Mesodermal cell (in vitro differentiated cells): ENCODE results near the gene LCN15.
"Not testable (repeated sequence)": the region's sequence is repeated elsewhere in the genome, so short reads cannot be mapped to it uniquely, and the experiment has no call there.

Experiments
- H3K27ac ChIP-seq: 2 replicates; pipeline ENCODE4 v1.7.0; 2013; ENCODE audit warnings: mild to moderate bottlenecking, low read depth, low read length, moderate library complexity; ENCODE audit not compliant: severe bottlenecking
- H3K36me3 ChIP-seq: 2 replicates; pipeline ENCODE4 v1.7.1; 2013; ENCODE audit warnings: mild to moderate bottlenecking, low read length, moderate library complexity; ENCODE audit not compliant: control insufficient read depth, insufficient read depth
- H3K4me1 ChIP-seq: one replicate; pipeline ENCODE4 v1.7.1; 2013; ENCODE audit warnings: mild to moderate bottlenecking, low read length; ENCODE audit not compliant: insufficient read depth, control insufficient read depth, poor library complexity, severe bottlenecking
- H3K4me3 ChIP-seq: 2 replicates; pipeline ENCODE4 v1.7.0; 2013; ENCODE audit warnings: low read length, control low read depth, mild to moderate bottlenecking; ENCODE audit not compliant: insufficient read depth, poor library complexity, severe bottlenecking; ENCODE audit errors: extremely low read depth
- H3K9me3 ChIP-seq: 2 replicates; pipeline ENCODE4 v1.7.1; 2013; ENCODE audit warnings: mild to moderate bottlenecking, low read length, moderate library complexity; ENCODE audit not compliant: control insufficient read depth
- WGBS, 2 experiments: methylation state at CpG; one replicate each; pipeline ENCODE4 v1.1.5; 2013; ENCODE audit warnings: missing lambda C conversion rate in 2 of 2; ENCODE audit not compliant: insufficient coverage in 2 of 2; 5-methylcytosine and 5-hydroxymethylcytosine counted together

LCN15 gene

DNA sequence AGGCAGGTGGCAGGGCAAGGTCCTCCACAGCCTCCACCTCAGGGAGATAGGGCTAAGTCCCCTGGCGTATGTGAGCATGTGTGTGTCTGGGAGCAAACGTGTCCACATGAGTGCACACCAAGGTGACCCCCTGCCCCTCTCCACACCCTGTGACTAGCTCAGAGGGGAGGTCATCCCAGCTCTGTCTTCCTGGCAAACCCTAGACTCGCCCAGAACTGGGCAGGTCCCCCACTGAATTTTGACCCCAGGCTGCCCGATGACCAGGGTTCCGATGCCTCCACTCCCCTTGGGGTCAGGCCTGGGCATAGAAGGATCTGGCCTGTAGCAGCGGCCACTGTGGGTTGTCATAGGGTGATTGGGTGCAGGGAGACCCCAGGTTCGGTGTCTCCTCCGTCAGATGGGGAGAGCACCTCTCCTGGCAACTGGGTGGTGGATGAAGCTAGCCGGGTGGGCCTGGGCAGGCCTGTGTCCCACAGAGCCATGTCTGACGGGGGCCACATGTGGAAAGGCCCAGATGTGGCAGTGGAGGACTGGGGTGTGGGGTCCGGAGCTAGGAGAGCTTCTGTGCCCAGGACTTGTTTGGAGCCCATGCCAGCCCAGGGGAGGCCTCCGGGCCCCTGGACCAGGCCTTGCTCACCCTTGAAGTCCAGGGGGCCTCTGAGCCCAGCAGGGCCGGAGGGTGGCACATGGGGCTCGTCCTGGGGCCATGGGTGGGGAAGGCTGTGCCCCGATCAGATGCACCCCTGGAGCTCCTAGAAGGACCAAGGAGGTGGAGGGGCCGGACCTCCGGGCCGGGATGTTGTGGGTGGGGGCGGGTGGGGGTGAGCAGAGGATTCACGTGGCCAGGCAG lies 45.7 kb downstream of the LCN15 start:
- H3K4me3 ChIP-seq = no peak overlapping the region
- H3K9me3 ChIP-seq = no peaks in the 10 kb centered on the region
- peaks cover 20% of the 10 kb centered on the region for H3K4me1 ChIP-seq
- WGBS, 2 experiments = 96 to 99% methylated on average over 7 to 17 of the region's 20 CpGs
- H3K36me3 ChIP-seq = peaks cover 39% of the 10 kb centered on the region
- H3K27ac ChIP-seq = no peak overlapping the region

- no peaks in the 10 kb centered on the region for H3K9me3 ChIP-seq
- H3K36me3 ChIP-seq = peaks cover 27% of the 10 kb centered on the region
- H3K4me1 ChIP-seq = peaks cover 21% of the 10 kb centered on the region
- no peak overlapping the region for H3K27ac ChIP-seq
- no peak overlapping the region for H3K4me3 ChIP-seq
- 95 to 99% methylated on average over 11 to 15 of the region's 16 CpGs for WGBS, 2 experiments
Measured at GRCh38 chr9:136717399-136717798, 46.9 kb downstream of the LCN15 start.

DNA sequence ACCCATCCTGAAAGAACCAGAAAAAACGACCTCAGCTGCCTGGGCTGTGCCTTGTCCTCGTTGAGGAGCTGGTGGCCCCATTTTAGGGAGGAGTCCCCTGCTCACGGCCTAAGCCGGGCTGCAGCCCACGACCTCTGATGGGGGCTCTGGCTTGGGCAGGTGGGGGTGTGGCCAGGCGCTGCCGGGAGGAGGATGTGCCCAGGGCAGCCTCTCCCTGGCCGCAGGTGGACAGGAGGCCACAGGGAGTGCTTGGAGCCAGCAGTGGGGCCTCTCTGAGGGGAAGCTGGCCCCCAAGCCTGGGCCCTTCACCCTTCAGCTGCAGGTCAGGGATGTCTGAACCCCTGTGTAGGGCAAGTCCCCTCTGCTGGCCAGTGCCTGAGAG lies 49.4 kb downstream of the LCN15 start:
- Histone ChIP-seq H3K27ac (peak overlapping the region; percentile 53), H3K4me3 (no peak overlapping the region), H3K36me3 (peaks cover 13% of the 10 kb centered on the region), H3K9me3 (no peaks in the 10 kb centered on the region), H3K4me1 (peaks cover 16% of the 10 kb centered on the region)
- 80 to 90% methylated on average over 6 to 8 of the region's 8 CpGs for whole genome bisulfite sequencing, 2 experiments

GRCh38 chr9:136714096-136714892 lies 50.0 kb downstream of the LCN15 start:
- Histone ChIP-seq H3K27ac (peak overlapping the region; percentile 53), H3K4me3 (no peak overlapping the region), H3K36me3 (peaks cover 13% of the 10 kb centered on the region), H3K4me1 (peaks cover 16% of the 10 kb centered on the region), H3K9me3 (no peaks in the 10 kb centered on the region)
- WGBS, 2 experiments = 85 to 93% methylated on average over 15 of the region's 17 CpGs

DNA sequence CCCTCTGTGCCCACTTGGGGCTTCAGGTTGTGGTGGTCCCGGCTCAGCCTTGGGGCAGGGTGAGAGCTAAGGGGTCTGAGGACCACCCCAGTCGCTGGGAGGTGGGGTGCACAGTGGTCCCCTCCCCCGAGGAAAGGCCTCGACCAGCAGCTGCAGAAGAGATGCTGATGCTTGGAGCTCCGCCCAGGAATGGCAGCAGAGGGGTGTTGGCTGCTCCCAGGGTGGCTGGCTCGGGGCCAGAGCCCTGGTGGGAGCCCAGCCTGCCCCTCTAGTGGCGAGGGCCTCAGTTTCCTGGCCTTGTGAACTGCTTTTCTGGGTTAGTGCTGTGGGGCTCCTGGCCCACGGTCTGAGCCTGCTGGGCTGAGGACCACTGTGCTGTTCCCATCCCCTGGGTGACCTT lies 50.8 kb downstream of the LCN15 start:
- H3K4me3 ChIP-seq = peak overlapping the region; percentile 73
- H3K27ac ChIP-seq = no peak overlapping the region
- H3K9me3 ChIP-seq = no peaks in the 10 kb centered on the region
- H3K4me1 ChIP-seq = peaks cover 16% of the 10 kb centered on the region
- H3K36me3 ChIP-seq = peaks cover 13% of the 10 kb centered on the region
- WGBS, 2 experiments = 80 to 81% methylated on average over 8 of the region's 8 CpGs

- Histone ChIP-seq H3K4me3 (peak overlapping the region; percentile 73), H3K9me3 (no peaks in the 10 kb centered on the region), H3K4me1 (peaks cover 16% of the 10 kb centered on the region), H3K36me3 (peaks cover 13% of the 10 kb centered on the region), H3K27ac (no peak overlapping the region)
- WGBS, 2 experiments = 11 to 15% methylated on average over 29 to 45 of the region's 56 CpGs
Measured at GRCh38 chr9:136712690-136713544, 51.4 kb downstream of the LCN15 start.

DNA sequence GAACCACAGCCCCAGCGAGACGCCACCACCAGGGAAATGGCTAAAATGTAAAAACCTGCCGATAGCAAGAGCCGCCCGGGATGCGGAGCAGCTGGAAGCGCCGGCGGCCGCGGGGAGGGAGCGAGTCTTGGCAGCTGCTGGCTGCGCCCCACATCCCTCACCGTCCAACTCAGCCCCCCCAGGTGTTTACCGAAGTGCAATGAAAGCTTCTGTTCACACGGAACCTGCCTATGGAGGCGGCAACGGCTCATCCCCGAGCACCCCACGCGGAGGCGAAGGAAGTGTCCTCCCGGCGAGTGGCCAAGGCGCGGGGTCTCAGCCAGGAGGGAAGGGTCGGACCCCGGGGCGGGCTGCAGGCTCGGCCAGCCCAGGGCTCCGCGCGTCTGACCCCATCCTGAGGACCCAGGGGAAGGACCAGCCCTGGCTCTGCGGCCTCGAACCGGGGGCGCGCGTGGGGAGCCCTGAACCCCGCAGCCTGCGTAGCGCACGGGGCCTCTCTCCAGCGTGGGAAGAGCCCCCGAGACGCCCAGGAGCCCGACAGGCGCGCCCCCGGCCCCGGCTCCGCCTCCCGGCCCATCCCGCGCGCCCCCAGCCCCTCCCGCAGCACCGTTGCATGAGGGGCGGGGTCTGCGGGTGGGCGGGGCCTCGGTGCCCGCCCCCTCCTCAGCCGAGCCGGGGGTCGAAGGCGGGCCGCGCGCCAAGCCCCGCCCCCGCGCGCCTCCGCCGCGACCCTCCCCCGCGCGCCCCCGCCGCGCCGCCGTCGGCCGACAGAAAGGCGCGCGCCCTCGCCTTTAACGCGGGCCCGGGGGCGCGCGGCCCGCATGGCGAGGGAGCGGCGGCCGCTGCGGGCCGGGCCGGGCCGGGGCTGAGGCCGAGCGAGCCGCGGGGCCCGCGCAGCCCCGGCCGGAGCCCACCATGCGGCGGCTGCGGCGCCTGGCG lies 52.3 kb downstream of the LCN15 start, which contains the start of gene DIPK1B:
TSS of gene DIPK1B (plus strand) at position 822 of the 939 bp plus-strand sequence. CDS start at position 916, 94 bp downstream.
- H3K36me3 ChIP-seq = peaks cover 8% of the 10 kb centered on the region
- peaks cover 16% of the 10 kb centered on the region for H3K4me1 ChIP-seq
- no peak within 1 kb of the TSS for H3K27ac ChIP-seq
- no peaks in the 10 kb centered on the region for H3K9me3 ChIP-seq
- peak within 1 kb of the TSS; percentile 73 for H3K4me3 ChIP-seq
- 1% methylated on average over 74 to 76 of the region's 119 CpGs for WGBS, 2 experiments

DNA sequence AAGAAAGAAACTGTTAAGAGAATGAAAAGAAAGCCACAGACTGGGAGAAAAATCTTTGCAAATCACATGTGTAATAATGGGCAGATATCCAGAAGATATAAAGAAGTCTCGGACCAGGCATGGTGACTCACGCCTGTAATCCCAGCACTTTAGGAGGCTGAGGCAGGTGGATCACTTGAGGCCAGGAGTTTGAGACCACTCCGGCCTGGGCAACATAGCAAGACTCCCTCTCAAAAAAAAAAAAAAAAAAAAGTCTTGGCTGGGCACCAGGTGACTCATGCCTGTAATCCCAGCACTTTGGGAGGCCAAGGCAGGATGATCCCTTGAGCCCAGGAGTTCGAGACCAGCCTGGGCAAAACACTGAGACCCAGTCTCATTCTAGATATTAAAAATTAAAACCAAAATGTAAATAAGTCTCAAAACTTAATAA lies 53.1 kb downstream of the LCN15 start:
- not testable (repeated sequence) for H3K9me3 ChIP-seq, H3K27ac ChIP-seq, H3K36me3 ChIP-seq
- Histone ChIP-seq H3K4me1 (peaks cover 16% of the 10 kb centered on the region), H3K4me3 (peak overlapping the region; percentile 53)
- WGBS, 2 experiments = 90 to 100% methylated on average over 2 to 3 of the region's 4 CpGs

- H3K36me3 ChIP-seq = peaks cover 5% of the 10 kb centered on the region
- no peak overlapping the region for H3K27ac ChIP-seq
- no peak overlapping the region for H3K4me3 ChIP-seq
- peaks cover 18% of the 10 kb centered on the region for H3K4me1 ChIP-seq
- H3K9me3 ChIP-seq = no peaks in the 10 kb centered on the region
- WGBS, 2 experiments = 96% methylated on average over 6 of the region's 7 CpGs
Measured at GRCh38 chr9:136710543-136710942, 53.8 kb downstream of the LCN15 start.
